ENCODE data around the gene RPUSD3. TPM values are rescaled to one million over a fixed set of nuclear protein-coding genes. Genes with fewer than 3 reads are reported as not detected.

RPUSD3 gene
- total and polyA plus RNA-seq, 9 of the 15 experiments (the other 6 are each of a cell fraction or from before 2014, with no cell fraction given): 13.8 to 99.0 (median 59.3) TPM

DNA sequence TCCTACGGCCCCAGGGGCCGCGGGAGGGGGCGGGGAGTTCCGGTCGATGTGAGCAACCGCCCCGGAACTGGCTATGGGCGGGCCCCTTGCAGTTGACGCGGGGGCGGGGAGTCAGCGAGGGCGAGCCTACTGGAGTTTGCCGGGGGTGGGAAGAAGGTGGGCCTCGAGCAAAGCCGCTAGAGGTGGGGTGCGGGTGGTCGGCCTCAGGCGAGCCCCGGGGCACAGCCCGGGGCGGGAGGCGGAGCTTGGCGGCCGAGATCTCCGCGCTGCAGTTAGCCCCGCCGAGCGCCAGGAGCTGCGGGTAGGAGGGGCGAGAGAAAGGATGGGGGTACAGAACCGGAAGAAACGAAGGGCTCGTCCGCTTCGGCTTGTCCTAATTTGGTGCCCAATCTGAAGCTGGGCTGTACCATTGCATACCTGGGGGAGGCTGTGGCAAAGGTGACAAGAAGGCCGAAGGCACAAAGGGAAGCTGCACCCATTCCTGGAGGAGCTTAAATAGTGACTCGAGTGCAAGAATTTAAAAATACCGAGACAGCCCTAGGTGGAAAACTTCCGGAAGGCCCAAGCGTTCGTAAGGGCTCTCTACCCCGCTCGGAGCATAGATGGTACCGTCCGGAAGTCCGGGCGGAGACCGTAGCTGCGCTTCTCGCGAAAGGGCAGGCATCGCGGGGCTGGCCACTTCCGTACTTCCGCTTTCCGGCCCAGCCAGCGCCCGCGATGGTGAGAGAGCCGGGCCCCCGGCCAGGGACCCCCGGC is 51.2 kb downstream of the RPUSD3 start, which contains the start of the genes ARPC4 and TADA3 (continued):
- TF ChIP-seq, protein P1, sequence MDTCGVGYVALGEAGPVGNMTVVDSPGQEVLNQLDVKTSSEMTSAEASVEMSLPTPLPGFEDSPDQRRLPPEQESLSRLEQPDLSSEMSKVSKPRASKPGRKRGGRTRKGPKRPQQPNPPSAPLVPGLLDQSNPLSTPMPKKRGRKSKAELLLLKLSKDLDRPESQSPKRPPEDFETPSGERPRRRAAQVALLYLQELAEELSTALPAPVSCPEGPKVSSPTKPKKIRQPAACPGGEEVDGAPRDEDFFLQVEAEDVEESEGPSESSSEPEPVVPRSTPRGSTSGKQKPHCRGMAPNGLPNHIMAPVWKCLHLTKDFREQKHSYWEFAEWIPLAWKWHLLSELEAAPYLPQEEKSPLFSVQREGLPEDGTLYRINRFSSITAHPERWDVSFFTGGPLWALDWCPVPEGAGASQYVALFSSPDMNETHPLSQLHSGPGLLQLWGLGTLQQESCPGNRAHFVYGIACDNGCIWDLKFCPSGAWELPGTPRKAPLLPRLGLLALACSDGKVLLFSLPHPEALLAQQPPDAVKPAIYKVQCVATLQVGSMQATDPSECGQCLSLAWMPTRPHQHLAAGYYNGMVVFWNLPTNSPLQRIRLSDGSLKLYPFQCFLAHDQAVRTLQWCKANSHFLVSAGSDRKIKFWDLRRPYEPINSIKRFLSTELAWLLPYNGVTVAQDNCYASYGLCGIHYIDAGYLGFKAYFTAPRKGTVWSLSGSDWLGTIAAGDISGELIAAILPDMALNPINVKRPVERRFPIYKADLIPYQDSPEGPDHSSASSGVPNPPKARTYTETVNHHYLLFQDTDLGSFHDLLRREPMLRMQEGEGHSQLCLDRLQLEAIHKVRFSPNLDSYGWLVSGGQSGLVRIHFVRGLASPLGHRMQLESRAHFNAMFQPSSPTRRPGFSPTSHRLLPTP (IDR thresholded peaks at IDR 0.05; ENCODE audit: borderline replicate concordance, extremely low read depth, insufficient read length): no peak
- TF ChIP-seq, protein P2, sequence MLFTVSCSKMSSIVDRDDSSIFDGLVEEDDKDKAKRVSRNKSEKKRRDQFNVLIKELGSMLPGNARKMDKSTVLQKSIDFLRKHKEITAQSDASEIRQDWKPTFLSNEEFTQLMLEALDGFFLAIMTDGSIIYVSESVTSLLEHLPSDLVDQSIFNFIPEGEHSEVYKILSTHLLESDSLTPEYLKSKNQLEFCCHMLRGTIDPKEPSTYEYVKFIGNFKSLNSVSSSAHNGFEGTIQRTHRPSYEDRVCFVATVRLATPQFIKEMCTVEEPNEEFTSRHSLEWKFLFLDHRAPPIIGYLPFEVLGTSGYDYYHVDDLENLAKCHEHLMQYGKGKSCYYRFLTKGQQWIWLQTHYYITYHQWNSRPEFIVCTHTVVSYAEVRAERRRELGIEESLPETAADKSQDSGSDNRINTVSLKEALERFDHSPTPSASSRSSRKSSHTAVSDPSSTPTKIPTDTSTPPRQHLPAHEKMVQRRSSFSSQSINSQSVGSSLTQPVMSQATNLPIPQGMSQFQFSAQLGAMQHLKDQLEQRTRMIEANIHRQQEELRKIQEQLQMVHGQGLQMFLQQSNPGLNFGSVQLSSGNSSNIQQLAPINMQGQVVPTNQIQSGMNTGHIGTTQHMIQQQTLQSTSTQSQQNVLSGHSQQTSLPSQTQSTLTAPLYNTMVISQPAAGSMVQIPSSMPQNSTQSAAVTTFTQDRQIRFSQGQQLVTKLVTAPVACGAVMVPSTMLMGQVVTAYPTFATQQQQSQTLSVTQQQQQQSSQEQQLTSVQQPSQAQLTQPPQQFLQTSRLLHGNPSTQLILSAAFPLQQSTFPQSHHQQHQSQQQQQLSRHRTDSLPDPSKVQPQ (CRISPR knock-in tag; IDR thresholded peaks at IDR 0.05; ENCODE audit: borderline replicate concordance): no peak
- TF ChIP-seq KDM2B (CRISPR knock-in tag; IDR thresholded peaks at IDR 0.05) (no peak), SMAD1 (IDR thresholded peaks at IDR 0.05; ENCODE audit: low read depth, low read length, partially characterized antibody) (peak; percentile 72), CBX1 (IDR thresholded peaks at IDR 0.05; ENCODE audit: low read depth) (no peak), SOX6 (IDR thresholded peaks at IDR 0.05) (no peak; the same call in 1 of the 2 replicates), ZFX (CRISPR knock-in tag; IDR thresholded peaks at IDR 0.05) (peak; percentile 64; the same call in 1 of the 2 replicates), HNRNPUL1 (IDR thresholded peaks at IDR 0.05; ENCODE audit: low read length) (no peak), CTBP1 (IDR thresholded peaks at IDR 0.05; ENCODE audit: borderline replicate concordance) (no peak; the same call in none of the 2 replicates), MECOM (CRISPR knock-in tag; IDR thresholded peaks at IDR 0.05) (no peak), PHF8 (IDR thresholded peaks at IDR 0.05; ENCODE audit: borderline replicate concordance, low read length) (peak; percentile 93), ZFP1 (CRISPR knock-in tag; IDR thresholded peaks at IDR 0.05) (no peak), GTF2E2 (tag; IDR thresholded peaks at IDR 0.05) (peak; percentile 99), THRAP3 (IDR thresholded peaks at IDR 0.05; ENCODE audit: borderline replicate concordance) (no peak), DNMT1 (IDR thresholded peaks at IDR 0.05) (no peak), SMARCA5 (IDR thresholded peaks at IDR 0.05) (no peak), ZNF764 (CRISPR knock-in tag; IDR thresholded peaks at IDR 0.05; ENCODE audit: low read depth) (no peak), ZNF586 (CRISPR knock-in tag; conservative IDR thresholded peaks at IDR 0.05) (no peak), RFX7 (CRISPR knock-in tag; IDR thresholded peaks at IDR 0.05) (no peak)
- TF ChIP-seq, protein P3, sequence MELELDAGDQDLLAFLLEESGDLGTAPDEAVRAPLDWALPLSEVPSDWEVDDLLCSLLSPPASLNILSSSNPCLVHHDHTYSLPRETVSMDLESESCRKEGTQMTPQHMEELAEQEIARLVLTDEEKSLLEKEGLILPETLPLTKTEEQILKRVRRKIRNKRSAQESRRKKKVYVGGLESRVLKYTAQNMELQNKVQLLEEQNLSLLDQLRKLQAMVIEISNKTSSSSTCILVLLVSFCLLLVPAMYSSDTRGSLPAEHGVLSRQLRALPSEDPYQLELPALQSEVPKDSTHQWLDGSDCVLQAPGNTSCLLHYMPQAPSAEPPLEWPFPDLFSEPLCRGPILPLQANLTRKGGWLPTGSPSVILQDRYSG (tag; conservative IDR thresholded peaks at IDR 0.05; ENCODE audit: low read depth): 0 out of 2 replicates have a peak, but pooled peaks have one; percentile 4

Measured in K562 (cell line).